Renal cortical epithelial cell (primary cell): ENCODE results near the gene CSNK1G2. TPM values are rescaled to one million over a fixed set of nuclear protein-coding genes. Genes with fewer than 3 reads are reported as not detected.

ENCODE experiments used
- DNase-seq: peaks from one replicate; pipeline ENCODE4 v3.0.0-alpha.2; 2011; ENCODE audit warnings: low read depth
- total RNA-seq: library from RNA; depleted of rRNA; stranded (reverse); fragments of >200 nt; gene quantifications from 2 replicates; pipeline ENCODE4 v1.2.3, GENCODE V29; 2014

CSNK1G2 gene
- total RNA-seq, 1 donor from 2014 or later, result 78.4 TPM

DNA sequence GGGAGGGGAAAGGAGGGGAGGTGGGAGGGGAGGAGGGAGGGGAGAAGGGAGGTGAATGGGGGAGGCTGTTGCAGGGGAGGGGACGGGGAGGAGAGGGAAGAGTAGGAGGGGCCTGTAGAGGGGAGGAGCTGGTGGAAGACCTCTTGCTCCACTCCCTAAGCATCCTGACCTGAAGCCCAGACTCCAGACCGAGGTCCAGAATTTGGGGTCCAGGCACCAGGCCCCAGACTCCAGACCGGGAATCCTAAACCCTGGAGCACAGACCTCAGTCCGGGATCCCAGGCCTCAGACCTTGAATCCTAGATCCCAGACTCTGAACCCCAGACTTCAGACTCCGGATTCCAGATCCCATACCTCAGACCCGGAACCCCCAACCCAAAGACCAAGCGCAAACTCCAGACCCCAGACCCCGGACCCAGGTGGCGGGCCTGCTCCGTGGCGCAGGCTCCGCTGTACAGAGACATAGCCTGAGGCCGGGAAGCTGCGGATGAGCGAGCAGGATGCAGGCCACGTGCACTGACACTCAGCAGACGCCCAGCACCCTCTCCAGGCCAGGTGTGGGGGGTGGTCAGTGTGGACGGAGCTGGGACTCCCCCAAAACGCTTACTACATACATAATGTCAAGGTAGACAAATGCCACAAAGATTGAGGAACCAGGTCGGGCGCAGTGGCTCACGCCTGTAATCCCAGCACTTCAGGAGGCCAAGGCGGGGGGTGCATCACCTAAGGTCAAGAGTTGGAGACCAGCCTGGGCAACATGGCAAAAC is 75.3 kb downstream of the CSNK1G2 start:
- DNase-seq, result peak; percentile 71

DNA sequence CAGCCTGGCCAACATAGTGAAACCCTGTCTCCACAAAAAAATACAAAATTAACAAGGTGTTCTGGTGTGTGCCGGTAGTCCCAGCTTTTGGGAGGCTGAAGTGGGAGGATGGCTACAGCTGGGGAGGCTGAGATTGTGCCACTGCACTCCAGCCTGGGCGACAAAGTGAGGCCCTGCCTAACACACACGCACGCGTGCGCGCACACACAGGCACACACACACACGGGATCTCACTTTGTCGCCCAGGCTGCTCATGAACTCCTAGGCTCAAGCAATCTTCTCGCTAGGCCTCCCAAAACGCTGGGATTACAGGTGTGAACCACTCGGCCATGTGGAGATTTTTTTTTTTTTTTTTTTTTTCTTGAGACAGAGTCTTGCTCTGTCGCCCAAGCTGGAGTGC is 77.8 kb downstream of the CSNK1G2 start:
- DNase-seq, result no peak

DNA sequence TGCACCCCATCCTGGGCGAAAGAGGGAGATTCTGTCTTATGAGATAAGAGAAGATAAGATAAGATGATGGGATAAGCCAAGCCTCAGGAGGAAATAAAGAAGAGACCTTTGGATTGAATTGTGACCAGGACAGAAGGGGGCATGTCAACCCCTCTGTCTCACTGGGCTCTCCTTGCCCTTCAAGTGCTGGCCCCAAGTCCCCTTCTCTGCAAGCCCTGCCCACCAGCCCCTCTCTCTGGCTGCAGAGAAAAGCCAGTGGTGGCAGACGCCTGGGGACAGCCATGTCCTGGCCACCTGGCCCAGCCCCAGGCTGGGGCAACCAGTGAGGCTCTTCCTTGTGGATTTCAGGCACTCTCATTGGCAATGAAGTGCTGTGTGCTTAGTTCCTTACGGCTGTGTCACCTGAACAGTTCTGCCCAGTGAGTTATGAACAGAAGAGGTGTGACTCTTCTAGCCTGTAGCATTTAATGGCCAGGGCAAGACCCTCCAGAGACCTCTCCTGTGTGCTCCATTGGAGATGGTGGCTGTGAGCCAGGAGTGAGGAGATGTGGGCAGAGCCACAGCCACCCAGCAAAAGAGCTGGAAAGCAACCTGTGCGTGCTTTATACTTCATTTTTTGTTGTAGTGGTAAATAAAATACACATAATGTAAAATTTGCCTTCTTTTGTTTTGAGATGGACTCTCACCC is 80.6 kb downstream of the CSNK1G2 start:
- DNase-seq, result no peak

DNA sequence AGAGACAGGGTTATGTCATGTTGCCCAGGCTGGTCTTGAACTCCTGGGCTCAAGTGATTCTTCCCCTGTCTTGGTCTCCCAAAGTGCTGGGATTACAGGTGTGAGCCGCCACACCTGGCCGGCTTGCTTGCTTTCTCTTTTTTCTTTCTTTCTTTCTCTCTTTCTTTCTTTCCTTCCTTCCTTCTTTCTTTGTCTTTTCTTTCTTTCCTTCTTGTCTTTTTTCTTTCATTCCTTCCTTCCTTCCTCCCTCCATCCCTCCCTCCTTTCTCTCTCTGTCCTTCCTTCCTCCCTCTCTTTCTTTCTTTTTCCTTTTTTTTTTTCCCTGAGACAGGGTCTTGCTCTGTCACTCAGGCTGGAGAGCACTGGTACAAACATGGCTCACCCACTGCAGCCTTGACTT is 81.3 kb downstream of the CSNK1G2 start:
- DNase-seq, result no peak

DNA sequence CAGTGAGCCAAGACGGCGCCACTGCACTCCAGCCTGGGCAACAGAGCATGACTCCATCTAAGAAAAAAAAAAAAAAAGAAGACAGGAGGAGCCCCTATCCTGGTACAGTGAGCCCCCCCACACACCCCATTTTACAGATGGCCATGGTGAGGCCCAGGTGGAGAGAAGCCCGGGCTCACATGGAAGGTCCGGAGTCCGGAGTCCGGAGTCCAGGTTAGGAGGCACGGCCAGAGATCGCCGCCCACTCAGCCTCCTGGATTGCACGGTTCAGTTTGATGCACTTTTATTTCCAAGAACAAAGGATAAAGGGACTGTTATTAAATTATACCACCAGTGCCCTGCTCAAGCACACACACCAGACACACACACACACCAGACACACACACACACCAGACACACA is 85.8 kb downstream of the CSNK1G2 start:
- DNase-seq, result no peak

DNA sequence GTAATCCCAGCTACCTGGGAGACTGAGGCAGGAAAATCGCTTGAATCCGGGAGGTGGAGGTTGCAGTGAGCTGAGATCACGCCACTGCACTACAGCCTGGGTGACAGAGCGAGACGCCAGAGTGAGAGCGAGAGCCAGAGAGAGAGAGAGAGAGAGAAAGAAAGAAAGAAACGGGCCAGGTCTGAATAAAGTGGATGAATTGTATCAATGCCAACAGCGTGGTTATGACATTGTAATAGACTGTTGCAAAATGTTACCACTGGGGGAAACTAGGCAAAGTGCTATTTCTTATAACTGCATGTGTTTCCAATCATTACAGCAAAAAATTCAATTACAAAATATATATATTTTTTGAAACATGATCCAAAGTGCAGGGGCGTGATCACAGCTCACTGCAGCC is 86.4 kb downstream of the CSNK1G2 start:
- peak; percentile 61 for DNase-seq

Other genes with a start within 250 kb of the CSNK1G2 start
- not detected in 2 replicates for gene ONECUT3, start 187.7 kb upstream of the CSNK1G2 start, total RNA-seq
- 2.4 and 4.2 TPM in 2 replicates for gene ATP8B3, start 128.9 kb upstream of the CSNK1G2 start, total RNA-seq
- 3.6 and 14.0 TPM in 2 replicates for gene REXO1, start 92.7 kb upstream of the CSNK1G2 start, total RNA-seq
- 7.2 and 8.3 TPM in 2 replicates for gene KLF16, start 77.6 kb upstream of the CSNK1G2 start, total RNA-seq
- 34.2 and 46.7 TPM in 2 replicates for gene ABHD17A, start 55.7 kb upstream of the CSNK1G2 start, total RNA-seq
- 2.6 and 6.5 TPM in 2 replicates for gene ADAT3, start 35.8 kb upstream of the CSNK1G2 start, total RNA-seq
- 45.5 and 135 TPM in 2 replicates for gene SCAMP4, start 35.8 kb upstream of the CSNK1G2 start, total RNA-seq
- gene BTBD2, start 74.5 kb downstream of the CSNK1G2 start, total RNA-seq, result 31.4 and 144 TPM in 2 replicates
- 78.8 and 193 TPM in 2 replicates for gene MKNK2, start 110.1 kb downstream of the CSNK1G2 start, total RNA-seq
- gene MOB3A, start 155.2 kb downstream of the CSNK1G2 start, total RNA-seq, result 16.0 and 46.7 TPM in 2 replicates
- 0.89 and 3.5 TPM in 2 replicates for gene IZUMO4, start 155.7 kb downstream of the CSNK1G2 start, total RNA-seq
- gene AP3D1, start 210.4 kb downstream of the CSNK1G2 start, total RNA-seq, result 111 and 175 TPM in 2 replicates
- 1.9 and 8.4 TPM in 2 replicates for gene DOT1L, start 222.8 kb downstream of the CSNK1G2 start, total RNA-seq